ENCODE data around the gene MTOR.

DNA sequence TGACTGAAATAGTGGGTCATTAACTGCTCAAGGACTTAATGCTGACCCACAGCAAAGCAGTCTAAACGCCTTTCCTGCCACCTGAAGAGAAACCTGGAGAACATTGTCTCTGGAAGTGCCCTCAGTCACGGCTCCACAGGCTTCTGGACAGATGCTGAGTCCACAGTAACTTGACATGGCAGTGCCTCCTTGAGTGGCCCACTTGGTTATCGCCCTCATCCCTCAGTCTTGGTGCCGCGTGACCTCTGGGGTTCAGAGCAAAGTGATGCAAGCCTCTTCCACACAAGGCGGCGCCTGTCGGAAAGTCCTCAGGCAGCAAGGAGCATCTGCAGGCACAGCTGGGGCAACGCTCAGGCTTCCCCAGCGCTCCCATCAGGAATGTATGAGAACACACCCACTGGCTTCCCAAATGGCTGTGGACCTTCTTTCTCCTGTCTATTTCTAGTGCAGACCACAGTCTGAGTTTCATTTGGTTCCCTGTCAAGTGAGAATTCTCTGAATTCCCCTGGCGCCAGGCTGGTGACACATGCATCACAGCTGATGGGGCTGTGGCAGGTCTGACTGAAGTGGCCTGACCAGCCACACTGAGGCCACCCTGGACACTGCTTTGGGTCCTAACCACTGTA, 86.2 kb downstream of the MTOR start:
- TF ChIP-seq POLR2AphosphoS5 (IDR thresholded peaks at IDR 0.05) = no peak
- TF ChIP-seq POLR2A (IDR thresholded peaks at IDR 0.05) = no peak

Measured in suprapubic skin (tissue), 4 donors.